GM23338 (cell line): ENCODE measurements around the gene NDC80. TPM values are rescaled to one million over a fixed set of nuclear protein-coding genes. Genes with fewer than 3 reads are reported as not detected.

Experiments
- ATAC-seq: fragments of 200-7000 bp; cut with Tn5 transposase; 3 replicates; pipeline ENCODE4 v1.9.1; 2020
- DNase-seq: peaks from one replicate; pipeline ENCODE4 v3.0.0-alpha.2; 2015; ENCODE audit warnings: low spot score
- H2AFZ ChIP-seq: fragments of 200-600 bp; sonication (generic); 2 replicates; pipeline ENCODE4 v1.8.0; 2016; ENCODE audit warnings: antibody characterized with exemption, mild to moderate bottlenecking, moderate library complexity
- H3F3A ChIP-seq: fragments of 200-600 bp; sonication (generic); replicated peaks from 2 replicates; pipeline ENCODE4 v1.8.0; 2017; ENCODE audit warnings: antibody characterized with exemption, mixed run types, low read depth
- H3K27ac ChIP-seq: fragments of 200-600 bp; sonication (generic); 2 replicates; pipeline ENCODE4 v1.6.1; 2016; ENCODE audit warnings: low read depth
- H3K27me3 ChIP-seq: fragments of 200-600 bp; sonication (generic); 2 replicates; pipeline ENCODE4 v1.8.0; 2016; ENCODE audit warnings: mild to moderate bottlenecking, mixed run types, moderate library complexity; ENCODE audit not compliant: insufficient read depth
- H3K36me3 ChIP-seq: fragments of 200-600 bp; sonication (generic); 2 replicates; pipeline ENCODE4 v1.8.0; 2016; ENCODE audit warnings: mild to moderate bottlenecking; ENCODE audit not compliant: insufficient read depth
- H3K4me1 ChIP-seq: fragments of 200-600 bp; sonication (generic); 2 replicates; pipeline ENCODE4 v1.8.0; 2016; ENCODE audit warnings: mild to moderate bottlenecking, moderate library complexity; ENCODE audit not compliant: insufficient read depth
- H3K4me2 ChIP-seq: fragments of 200-600 bp; sonication (generic); 2 replicates; pipeline ENCODE4 v1.7.1; 2017; ENCODE audit warnings: mixed run types
- H3K4me3 ChIP-seq: fragments of 200-600 bp; sonication (generic); 2 replicates; pipeline ENCODE4 v1.6.1; 2016; ENCODE audit warnings: mixed run types
- H3K79me2 ChIP-seq: fragments of 200-600 bp; sonication (generic); replicated peaks from 2 replicates; pipeline ENCODE4 v1.8.0; 2017; ENCODE audit warnings: mild to moderate bottlenecking; ENCODE audit not compliant: insufficient read depth
- H3K9me2 ChIP-seq: fragments of 200-600 bp; sonication (generic); 2 replicates; pipeline ENCODE4 v1.8.0; 2017; ENCODE audit not compliant: insufficient read depth
- H4K20me1 ChIP-seq: fragments of 200-600 bp; sonication (generic); replicated peaks from 2 replicates; pipeline ENCODE4 v1.8.0; 2017; ENCODE audit warnings: mild to moderate bottlenecking; ENCODE audit not compliant: insufficient read depth
- H3K27ac Mint-ChIP-seq: 2 replicates; pipeline ENCODE4 v1.8.0; 2020; ENCODE audit warnings: inconsistent platforms, mild to moderate bottlenecking, moderate library complexity, mixed read lengths
- H3K27me3 Mint-ChIP-seq: 3 replicates; pipeline ENCODE4 v1.8.0; 2022; ENCODE audit warnings: low read depth, mild to moderate bottlenecking, moderate library complexity, mixed read lengths, inconsistent platforms; ENCODE audit not compliant: insufficient read depth, poor library complexity
- H3K36me3 Mint-ChIP-seq: 3 replicates; pipeline ENCODE4 v1.8.0; 2021; ENCODE audit warnings: low read depth, mild to moderate bottlenecking, inconsistent platforms, moderate library complexity, mixed read lengths
- H3K4me1 Mint-ChIP-seq: 3 replicates; pipeline ENCODE4 v1.8.0; 2020; ENCODE audit warnings: mild to moderate bottlenecking, inconsistent platforms, mixed read lengths
- H3K4me3 Mint-ChIP-seq: 3 replicates; pipeline ENCODE4 v1.8.0; 2021; ENCODE audit warnings: moderate library complexity, mild to moderate bottlenecking, inconsistent platforms, mixed read lengths
- H3K9me3 Mint-ChIP-seq: 3 replicates; pipeline ENCODE4 v1.8.0; 2020; ENCODE audit warnings: moderate library complexity, mild to moderate bottlenecking, inconsistent platforms, mixed read lengths
- CREB1 ChIP-seq: fragments of 250-450 bp; sonication (Bioruptor Pico); IDR thresholded peaks from 2 replicates; pipeline ENCODE4 v1.5.0; 2020; ENCODE audit warnings: low read depth, mild to moderate bottlenecking, moderate library complexity
- EZH2 ChIP-seq: fragments of 200-600 bp; sonication (generic); IDR thresholded peaks from one replicate; pipeline ENCODE4 v1.8.0; 2017; ENCODE audit warnings: antibody characterized with exemption, mild to moderate bottlenecking, low read depth; ENCODE audit not compliant: unreplicated experiment
- EZH2phosphoT487 ChIP-seq: fragments of 200-600 bp; sonication (generic); IDR thresholded peaks from one replicate; pipeline ENCODE4 v1.8.1; 2018; ENCODE audit warnings: antibody characterized with exemption; ENCODE audit not compliant: unreplicated experiment
- JUNB ChIP-seq: IDR thresholded peaks from one replicate; pipeline ENCODE4 v1.6.1; 2016; ENCODE audit warnings: antibody characterized with exemption; ENCODE audit not compliant: unreplicated experiment
- POLR2AphosphoS5 ChIP-seq: IDR thresholded peaks from 2 replicates; pipeline ENCODE4 v1.6.1; 2016; ENCODE audit warnings: antibody characterized with exemption, low read depth
- REST ChIP-seq: IDR thresholded peaks from one replicate; pipeline ENCODE4 v1.6.1; 2018; ENCODE audit warnings: antibody characterized with exemption; ENCODE audit not compliant: unreplicated experiment
- ZNF331 ChIP-seq: fragments of 250-450 bp; sonication (Bioruptor Pico); IDR thresholded peaks from 2 replicates; pipeline ENCODE4 v1.5.0; 2020; ENCODE audit warnings: low read depth, mild to moderate bottlenecking, moderate library complexity
- ZNF462 ChIP-seq: fragments of 250-450 bp; sonication (Bioruptor Pico); IDR thresholded peaks from 2 replicates; pipeline ENCODE4 v1.5.0; 2020; ENCODE audit warnings: mild to moderate bottlenecking, moderate library complexity
- polyA plus RNA-seq: library from polyadenylated mRNA; unstranded; fragments of >200 nt; fragmentation: Nextera tagmentation; extraction: Ambion mirVana; gene quantifications from 2 replicates; pipeline ENCODE4 v1.2.1, GENCODE V29; 2016
- total RNA-seq: library from RNA; depleted of rRNA; stranded (reverse); fragments of >200 nt; shearing (Covaris generic); gene quantifications from 2 replicates; pipeline ENCODE4 v1.2.3, GENCODE V29; 2014

Gene NDC80
- total and polyA plus RNA-seq, 2 experiments from 2014 or later = 36.6 to 58.4 TPM

DNA sequence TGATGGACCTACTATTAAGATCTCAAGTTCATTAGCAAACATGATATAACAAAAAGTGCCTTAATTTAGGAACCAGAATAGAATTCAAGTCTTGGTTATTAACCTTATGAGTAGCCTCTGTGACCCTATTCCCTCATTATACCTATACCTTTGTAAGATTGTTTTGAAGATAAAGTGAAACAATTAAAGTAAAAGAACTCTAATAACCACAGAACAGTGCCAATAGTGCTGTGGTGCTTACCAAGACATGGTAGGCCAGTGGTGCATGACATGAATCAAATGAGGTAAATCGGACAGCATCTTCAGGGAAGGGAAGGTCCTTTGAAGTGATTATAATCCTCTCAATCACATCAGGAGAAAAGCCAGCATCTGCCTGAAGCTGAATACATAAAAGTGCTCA lies 36.5 kb upstream of the NDC80 start:
- no peaks in the 10 kb centered on the region; the same call in 1 of the 2 replicates for H3K36me3 ChIP-seq
- H3K4me3 Mint-ChIP-seq = no peak overlapping the region
- H4K20me1 ChIP-seq = no peaks in the 10 kb centered on the region
- no peak for TF ChIP-seq JUNB
- TF ChIP-seq POLR2AphosphoS5 = no peak
- no peak for TF ChIP-seq EZH2
- TF ChIP-seq REST = no peak
- no peak for TF ChIP-seq ZNF331 (CRISPR knock-in tag)
- no peak for TF ChIP-seq CREB1 (CRISPR knock-in tag)
- TF ChIP-seq ZNF462 (CRISPR knock-in tag) = no peak
- no peak for TF ChIP-seq EZH2phosphoT487
- H3K4me1 ChIP-seq = no peaks in the 10 kb centered on the region
- no peak overlapping the region for H3K4me3 ChIP-seq
- no peak overlapping the region for H2AFZ ChIP-seq
- H3K27me3 ChIP-seq = no peaks in the 10 kb centered on the region
- no peak overlapping the region for H3K4me2 ChIP-seq
- H3K36me3 Mint-ChIP-seq = peaks cover 15% of the 10 kb centered on the region
- H3F3A ChIP-seq = no peaks in the 10 kb centered on the region
- H3K27me3 Mint-ChIP-seq = peaks cover 2% of the 10 kb centered on the region
- ATAC-seq (no peak), DNase-seq (no peak)
- H3K27ac Mint-ChIP-seq = no peak overlapping the region
- H3K9me3 Mint-ChIP-seq = peaks cover 13% of the 10 kb centered on the region
- H3K27ac ChIP-seq = no peak overlapping the region
- no peaks in the 10 kb centered on the region for H3K79me2 ChIP-seq
- H3K9me2 ChIP-seq = 0 out of 2 replicates have a peak, but pooled peaks cover 7% of the 10 kb centered on the region
- H3K4me1 Mint-ChIP-seq = peaks cover 3% of the 10 kb centered on the region; the same call in 2 of the 3 replicates
